T-helper 2 cell treated with Interferon-gamma antibody and Interleukin-4, amounts not matched to agents 100 ng/mL and 5 ng/mL, for 36 hours (primary cell): ENCODE results near the gene VTN. TPM values are rescaled to one million over a fixed set of nuclear protein-coding genes. Genes with fewer than 3 reads are reported as not detected.

Source experiments
- intact Hi-C: fragments of 100-400 bp; cut with micrococcal nuclease; formaldehyde crosslinking; loops from one replicate; pipeline ENCODE4 v1.15.1; 2023
- total RNA-seq: library from RNA; stranded (reverse); gene quantifications from 2 replicates; pipeline ENCODE4 v1.2.3, GENCODE V29; 2022

VTN gene
- total RNA-seq, 1 donor from 2014 or later = 0.45 TPM

DNA sequence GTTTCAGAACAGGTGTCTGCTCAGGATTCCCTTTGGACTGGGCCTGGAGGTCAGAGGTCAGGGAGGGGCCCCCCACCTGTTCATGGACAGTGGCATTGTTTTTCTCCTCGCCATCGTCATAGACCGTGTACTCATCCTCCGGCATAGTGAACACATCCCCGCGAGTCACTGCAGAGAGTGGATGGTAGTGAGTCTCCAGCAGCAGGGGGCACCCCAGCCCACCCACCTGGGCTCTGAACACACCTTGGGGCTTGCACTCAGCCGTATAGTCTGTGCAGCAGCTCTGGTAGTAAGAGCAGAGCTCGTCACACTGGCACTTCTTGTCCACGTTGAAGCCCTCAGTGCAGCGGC is 448 bp downstream of the VTN start:
- intact Hi-C loops = loop anchor here (2.0 to 10.0 kb wide), 2 partner anchors 51 to 175 kb away; partner anchors contain the start of gene TMEM97

DNA sequence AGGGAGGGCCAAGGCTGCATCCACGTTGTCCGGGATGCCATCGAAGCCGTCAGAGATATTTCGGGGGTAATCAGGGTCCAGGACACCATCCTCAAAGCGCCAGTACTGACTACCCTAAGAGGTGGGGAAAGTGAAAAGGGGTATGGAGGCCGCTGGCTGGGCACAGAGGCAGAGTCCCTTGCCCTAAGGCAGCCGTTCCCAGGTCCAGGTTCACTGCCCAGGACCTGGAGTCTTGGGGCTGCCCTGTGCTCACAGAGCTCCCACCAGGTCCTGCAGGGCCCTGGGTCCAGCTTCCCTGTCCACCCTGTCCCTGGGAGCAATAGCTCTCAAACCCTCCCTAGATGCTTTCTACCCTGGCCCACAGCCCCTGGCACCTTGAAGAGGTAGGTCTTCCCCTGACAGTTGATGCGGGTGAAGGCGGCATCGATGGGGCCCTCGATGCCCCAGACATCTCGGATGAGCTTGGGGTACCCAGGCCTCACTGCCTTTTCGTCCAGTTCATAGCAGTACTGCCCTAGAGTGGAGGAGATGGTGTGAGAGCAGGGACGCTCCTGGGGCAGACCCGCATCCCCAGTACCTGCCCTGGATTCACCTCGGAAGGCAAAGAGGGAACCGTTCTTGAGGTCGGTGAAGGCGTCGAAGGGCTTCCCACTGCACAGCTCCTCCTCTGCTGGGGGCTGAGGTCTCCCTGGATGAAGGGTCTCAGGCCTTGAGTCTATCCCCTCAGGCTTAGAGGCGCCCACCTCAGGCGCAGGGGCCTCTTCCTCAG is 1.0 kb downstream of the VTN start:
- intact Hi-C loops = no loop called here

DNA sequence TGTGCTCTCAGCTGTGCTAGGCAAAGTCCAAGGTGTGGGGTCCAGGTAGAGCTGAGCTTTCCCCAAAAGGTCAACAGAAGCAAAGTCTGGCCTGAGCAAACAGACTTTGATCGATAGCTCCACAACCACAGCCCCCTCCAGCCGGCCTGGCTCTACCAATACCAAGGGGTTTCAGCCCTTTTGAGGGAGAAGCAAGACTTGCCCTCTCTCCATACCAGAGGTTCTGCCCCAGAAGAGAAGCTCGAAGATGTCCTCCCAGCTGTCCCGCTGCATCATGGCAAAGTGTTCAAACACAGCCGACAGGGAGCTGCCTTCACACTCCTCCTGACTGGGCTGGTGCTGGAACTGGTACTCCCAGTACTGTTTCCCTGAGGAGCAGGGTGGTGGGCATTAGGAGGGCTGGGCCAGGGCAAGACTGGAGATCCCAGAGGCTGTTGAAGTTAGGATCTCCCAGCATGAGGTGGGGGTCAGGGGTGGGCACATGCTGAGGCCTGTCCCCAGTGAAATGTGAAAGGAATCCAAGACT is 1.7 kb downstream of the VTN start:
- intact Hi-C loops = no loop called here

GRCh38 chr17:28367641-28368305 is 2.3 kb downstream of the VTN start:
- intact Hi-C loops = no loop called here

- intact Hi-C loops = no loop called here
These were observed 3.5 kb downstream of the VTN start for GRCh38 chr17:28366605-28367004.

DNA sequence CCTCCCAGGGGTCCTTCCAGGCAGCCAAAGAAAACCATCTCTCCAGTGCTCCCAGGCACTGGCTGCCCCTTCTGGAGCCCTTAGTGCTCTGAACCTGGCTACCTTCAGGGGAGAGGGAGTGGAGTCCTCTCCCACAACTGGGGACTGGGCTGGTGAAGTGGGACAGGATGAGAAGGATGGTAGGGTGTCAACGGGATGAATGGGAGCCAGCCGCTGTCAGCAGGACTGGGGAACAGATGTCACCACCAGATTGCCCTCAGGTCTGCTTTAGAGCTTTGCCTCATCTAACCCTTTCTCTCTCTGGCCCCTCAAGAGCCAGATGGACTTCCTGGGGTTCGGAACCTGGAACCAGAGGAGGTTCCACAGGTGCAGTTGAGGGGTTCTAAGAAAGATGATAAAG is 4.6 kb downstream of the VTN start:
- intact Hi-C loops = no loop called here

GRCh38 chr17:28364665-28365363 is 5.3 kb downstream of the VTN start, which contains the start of gene SEBOX:
SEBOX (minus strand) TSS chr17:28365199; CDS start chr17:28365151, 48 bp downstream.
- intact Hi-C loops = no loop called here

GRCh38 chr17:28363776-28364650 is 6.1 kb downstream of the VTN start:
- intact Hi-C loops = no loop called here

DNA sequence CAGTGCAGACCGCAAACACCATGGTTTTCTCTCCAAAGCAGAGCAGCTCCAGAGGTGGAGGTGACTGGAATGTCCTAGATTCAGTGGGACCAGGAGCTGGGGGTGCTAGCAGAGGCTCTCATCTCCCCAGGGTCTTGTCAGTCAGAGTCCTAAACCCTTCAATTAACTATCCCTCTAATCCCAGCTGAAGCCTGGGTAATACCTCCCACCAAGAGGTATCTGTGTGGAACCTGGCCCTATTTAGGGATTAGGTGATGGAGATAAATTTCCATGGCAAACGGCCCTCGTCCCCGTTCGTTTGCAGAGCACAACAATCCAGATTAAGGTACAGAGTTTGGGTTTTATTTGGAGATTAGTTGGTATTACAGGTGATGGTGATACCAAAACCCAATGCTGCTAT is 6.9 kb downstream of the VTN start:
- intact Hi-C loops = no loop called here

GRCh38 chr17:28357901-28358197 is 12.3 kb downstream of the VTN start:
- intact Hi-C loops = loop anchor here (1.0 kb wide), 4 partner anchors 13 to 39 kb away; partner anchors contain the start of genes IFT20, SARM1, TMEM97 and TNFAIP1

- intact Hi-C loops = loop anchor here (1.0 kb wide), 4 partner anchors 14 to 38 kb away; partner anchors contain the start of genes IFT20, SARM1, TMEM97 and TNFAIP1
These were observed 12.8 kb downstream of the VTN start, which contains the start of gene POLDIP2 for GRCh38 chr17:28357061-28357900. POLDIP2 (minus strand) TSS chr17:28357527; CDS start chr17:28357448, 79 bp downstream.

- intact Hi-C loops = no loop called here
These were observed 19.8 kb downstream of the VTN start for GRCh38 chr17:28350271-28350670.

GRCh38 chr17:28348979-28349378 is 21.1 kb downstream of the VTN start:
- intact Hi-C loops = no loop called here

- intact Hi-C loops = no loop called here
These were observed 22.7 kb downstream of the VTN start for GRCh38 chr17:28347261-28347891.

DNA sequence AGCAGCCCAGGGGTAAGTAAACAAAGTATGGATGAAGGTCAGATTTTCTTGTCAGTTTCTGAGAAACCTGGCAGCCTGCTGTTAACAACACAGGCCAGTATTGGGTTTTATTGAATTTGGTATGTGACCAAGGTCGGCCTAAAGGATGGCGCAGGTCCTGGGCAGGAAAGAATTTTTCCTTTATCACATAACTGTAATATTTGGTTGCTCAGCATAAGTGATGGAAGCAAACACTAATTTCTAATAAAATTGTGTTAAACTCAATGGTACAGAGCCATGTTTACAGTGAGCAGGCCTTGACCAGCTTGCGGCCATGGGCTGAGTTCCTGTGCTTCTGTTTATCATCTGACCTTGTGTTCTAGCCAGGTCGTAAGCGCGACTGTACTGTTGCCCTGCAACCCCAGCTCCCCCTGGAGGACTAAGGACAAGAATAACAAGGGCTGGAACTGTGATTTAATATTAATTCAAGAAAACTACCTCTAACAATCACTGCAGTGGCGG is 23.3 kb downstream of the VTN start:
- intact Hi-C loops = no loop called here

- intact Hi-C loops = no loop called here
These were observed 23.9 kb downstream of the VTN start for GRCh38 chr17:28346199-28346580.

- intact Hi-C loops = no loop called here
These were observed 24.5 kb downstream of the VTN start for GRCh38 chr17:28345419-28346198.

- intact Hi-C loops = no loop called here
These were observed 25.6 kb downstream of the VTN start for GRCh38 chr17:28344435-28344901.
